ENCODE measurements around the gene SLC9A5. TPM values are rescaled to one million over a fixed set of nuclear protein-coding genes. Genes with fewer than 3 reads are reported as not detected.

The SLC9A5 gene
- total RNA-seq, 1 experiment from 2014 or later, result 5.2 TPM

GRCh38 chr16:67244387-67245185 is 4.2 kb upstream of the SLC9A5 start:
- Histone ChIP-seq H3K36me3 (ENCODE audit: low read depth) (no peaks in the 10 kb centered on the region; the same call in 1 of the 2 replicates), H3K27me3 (ENCODE audit: insufficient read depth, low read depth) (no peaks in the 10 kb centered on the region; the same call in 1 of the 2 replicates), H3K4me3 (peak overlapping the region; percentile 90; the same call in 1 of the 2 replicates), H3K27ac (peak overlapping the region; percentile 76), H3K4me1 (replicated peaks; ENCODE audit: insufficient read depth) (peaks cover 70% of the 10 kb centered on the region), H3K9me3 (ENCODE audit: insufficient read depth, low read depth) (no peaks in the 10 kb centered on the region), H2AFZ (no peak overlapping the region), H4K20me1 (ENCODE audit: insufficient read depth) (no peaks in the 10 kb centered on the region), H3K9me2 (ENCODE audit: insufficient read depth) (no peaks in the 10 kb centered on the region), H3F3A (ENCODE audit: insufficient read depth, low read depth) (peaks cover 76% of the 10 kb centered on the region), H3K4me2 (peak overlapping the region; percentile 87), H3K79me2 (ENCODE audit: low read depth) (peaks cover 46% of the 10 kb centered on the region)
- no TSS peak for BruUV-seq (replicated peaks)
- POLR2A ChIA-PET (ENCODE audit: unreplicated experiment), result interaction anchor here (0.5 to 1.0 kb wide), 8 partner anchors 18 to 862 kb away, joined by 3 to 16 read pairs (median 6); partner anchors contain the start of gene TMEM208
- no peak for TF ChIP-seq EZH2 (IDR thresholded peaks at IDR 0.05; ENCODE audit: low read depth)
- TF ChIP-seq CTCF (conservative IDR thresholded peaks at IDR 0.05), result no peak
- DNase-seq, result peak; percentile 71 to 94
- intact Hi-C loops (cut with micrococcal nuclease; ENCODE audit: unreplicated experiment), result loop anchor here (5.0 to 10.0 kb wide), 2 partner anchors 72 to 990 kb away; partner anchors contain the start of genes ESRP2 and NOL3
- CTCF ChIA-PET, result interaction anchor here (0.6 to 1.0 kb wide), 4 partner anchors 18 to 227 kb away, joined by 3 to 7 read pairs (median 4); partner anchors contain the start of genes ELMO3 and TMEM208

GRCh38 chr16:67245186-67245585 is 3.6 kb upstream of the SLC9A5 start:
- Histone ChIP-seq H3K4me1 (replicated peaks; ENCODE audit: insufficient read depth) (peaks cover 64% of the 10 kb centered on the region), H4K20me1 (ENCODE audit: insufficient read depth) (no peaks in the 10 kb centered on the region), H3K27ac (peak overlapping the region; percentile 76), H3K79me2 (ENCODE audit: low read depth) (peaks cover 40% of the 10 kb centered on the region), H2AFZ (no peak overlapping the region), H3K4me2 (peak overlapping the region; percentile 87), H3F3A (ENCODE audit: insufficient read depth, low read depth) (peaks cover 70% of the 10 kb centered on the region), H3K4me3 (peak overlapping the region; percentile 90; the same call in 1 of the 2 replicates), H3K9me3 (ENCODE audit: insufficient read depth, low read depth) (no peaks in the 10 kb centered on the region), H3K36me3 (ENCODE audit: low read depth) (no peaks in the 10 kb centered on the region), H3K9me2 (ENCODE audit: insufficient read depth) (no peaks in the 10 kb centered on the region), H3K27me3 (ENCODE audit: insufficient read depth, low read depth) (no peaks in the 10 kb centered on the region; the same call in 1 of the 2 replicates)
- TF ChIP-seq CTCF (conservative IDR thresholded peaks at IDR 0.05) (no peak), EZH2 (IDR thresholded peaks at IDR 0.05; ENCODE audit: low read depth) (no peak)
- DNase-seq, result no peak
- POLR2A ChIA-PET (ENCODE audit: unreplicated experiment), result no interaction called here
- CTCF ChIA-PET, result no interaction called here
- intact Hi-C loops (cut with micrococcal nuclease; ENCODE audit: unreplicated experiment), result loop anchor here (5.0 to 10.0 kb wide), 2 partner anchors 73 to 990 kb away; partner anchors contain the start of genes ESRP2 and NOL3
- BruUV-seq (replicated peaks), result TSS peak; percentile 31

- peak overlapping the region; percentile 76 for H3K27ac ChIP-seq
- no peaks in the 10 kb centered on the region for H3K36me3 ChIP-seq (ENCODE audit: low read depth)
- peak overlapping the region; percentile 90; the same call in 1 of the 2 replicates for H2AFZ ChIP-seq
- peak overlapping the region; percentile 87 for H3K4me2 ChIP-seq
- CTCF ChIA-PET, result interaction anchor here (0.6 to 1.5 kb wide), 3 partner anchors 33 to 47 kb away, joined by 4 read pairs; no protein-coding TSS in a partner anchor
- no peaks in the 10 kb centered on the region for H3K9me3 ChIP-seq (ENCODE audit: insufficient read depth, low read depth)
- peaks cover 59% of the 10 kb centered on the region for H3K4me1 ChIP-seq (replicated peaks; ENCODE audit: insufficient read depth)
- TF ChIP-seq CTCF (conservative IDR thresholded peaks at IDR 0.05) (no peak), EZH2 (IDR thresholded peaks at IDR 0.05; ENCODE audit: low read depth) (no peak)
- peaks cover 65% of the 10 kb centered on the region for H3F3A ChIP-seq (ENCODE audit: insufficient read depth, low read depth)
- H3K9me2 ChIP-seq (ENCODE audit: insufficient read depth), result no peaks in the 10 kb centered on the region
- no TSS peak for BruUV-seq (replicated peaks)
- H4K20me1 ChIP-seq (ENCODE audit: insufficient read depth), result no peaks in the 10 kb centered on the region
- H3K79me2 ChIP-seq (ENCODE audit: low read depth), result peaks cover 35% of the 10 kb centered on the region
- H3K4me3 ChIP-seq, result peak overlapping the region; percentile 90
- intact Hi-C loops (cut with micrococcal nuclease; ENCODE audit: unreplicated experiment), result loop anchor here (1.0 to 10.0 kb wide), 6 partner anchors 19 to 989 kb away; partner anchors contain the start of genes ELMO3, ESRP2, NOL3 and TMEM208
- no peaks in the 10 kb centered on the region; the same call in 1 of the 2 replicates for H3K27me3 ChIP-seq (ENCODE audit: insufficient read depth, low read depth)
- DNase-seq, result no peak
- POLR2A ChIA-PET (ENCODE audit: unreplicated experiment), result interaction anchor here (1.0 to 1.1 kb wide), 2 partner anchors 31 to 33 kb away, joined by 7 to 14 read pairs; no protein-coding TSS in a partner anchor
Observed at GRCh38 chr16:67245674-67246080, 3.1 kb upstream of the SLC9A5 start.
